ENCODE data around the gene TRIM33. TPM values are rescaled to one million over a fixed set of nuclear protein-coding genes. Genes with fewer than 3 reads are reported as not detected.
"Not testable (repeated sequence)": the region's sequence is repeated elsewhere in the genome, so short reads cannot be mapped to it uniquely, and the experiment has no call there.

TRIM33 gene
- polyA plus RNA-seq, 3 donors = 44.4 to 62.2 (median 57.9) TPM

- no peak for DNase-seq
Measured at GRCh38 chr1:114517348-114517747, 6.3 kb upstream of the TRIM33 start.

GRCh38 chr1:114512595-114513280 lies 1.7 kb upstream of the TRIM33 start:
- no peak for DNase-seq

- peak; percentile 34 for DNase-seq
Measured at GRCh38 chr1:114510274-114511031, 550 bp downstream of the TRIM33 start.

GRCh38 chr1:114509596-114510273 lies 1.3 kb downstream of the TRIM33 start:
- DNase-seq = no peak

- no peak for DNase-seq
Measured at GRCh38 chr1:114508386-114508898, 2.6 kb downstream of the TRIM33 start.

- DNase-seq = no peak
Measured at GRCh38 chr1:114507513-114507912, 3.5 kb downstream of the TRIM33 start.

GRCh38 chr1:114505148-114505561 lies 5.8 kb downstream of the TRIM33 start:
- DNase-seq = no peak

- no peak for DNase-seq
Measured at GRCh38 chr1:114503916-114504422, 7.0 kb downstream of the TRIM33 start.

GRCh38 chr1:114502080-114502479 lies 8.9 kb downstream of the TRIM33 start:
- no peak for DNase-seq

GRCh38 chr1:114499478-114499877 lies 11.5 kb downstream of the TRIM33 start:
- DNase-seq = no peak

- DNase-seq = no peak
Measured at GRCh38 chr1:114496089-114496488, 14.9 kb downstream of the TRIM33 start.

- no peak for DNase-seq
Measured at GRCh38 chr1:114495486-114495885, 15.5 kb downstream of the TRIM33 start.

- DNase-seq = no peak
Measured at GRCh38 chr1:114492978-114493377, 18.0 kb downstream of the TRIM33 start.

- no peak for DNase-seq
Measured at GRCh38 chr1:114490274-114490693, 20.7 kb downstream of the TRIM33 start.

- DNase-seq = no peak
Measured at GRCh38 chr1:114488739-114489138, 22.3 kb downstream of the TRIM33 start.

GRCh38 chr1:114485286-114485685 lies 25.7 kb downstream of the TRIM33 start:
- DNase-seq = no peak

GRCh38 chr1:114482585-114482984 lies 28.4 kb downstream of the TRIM33 start:
- no peak for DNase-seq

GRCh38 chr1:114479636-114480035 lies 31.4 kb downstream of the TRIM33 start:
- not testable (repeated sequence) for DNase-seq

- DNase-seq = no peak
Measured at GRCh38 chr1:114479134-114479533, 31.9 kb downstream of the TRIM33 start.

- DNase-seq = no peak
Measured at GRCh38 chr1:114473796-114474195, 37.2 kb downstream of the TRIM33 start.

- no peak for DNase-seq
Measured at GRCh38 chr1:114472408-114472807, 38.6 kb downstream of the TRIM33 start.

GRCh38 chr1:114470681-114471080 lies 40.3 kb downstream of the TRIM33 start:
- DNase-seq = no peak

Data from renal pelvis (tissue), 4 donors.